Lower leg skin (tissue), 3 donors: Measurements from ENCODE around the gene HOXD9.

ENCODE experiments used
- POLR2A ChIP-seq, 2 donors: fragments of 450-650 bp; IDR thresholded peaks; one replicate each; pipeline ENCODE4 v1.6.1; 2016 to 2017; ENCODE audit warnings: antibody characterized with exemption in 2 of 2, mild to moderate bottlenecking in 1 of 2, moderate library complexity in 1 of 2
- TF ChIP-seq, protein P1 (sequence below), 3 donors: fragments of 450-650 bp; IDR thresholded peaks; one replicate each; pipeline ENCODE4 v1.5.1; 2016; ENCODE audit warnings: antibody characterized with exemption in 3 of 3, mild to moderate bottlenecking in 3 of 3, moderate library complexity in 2 of 3

GRCh38 chr2:176162911-176163671 is 40.6 kb downstream of the HOXD9 start:
- TF ChIP-seq, protein P1, sequence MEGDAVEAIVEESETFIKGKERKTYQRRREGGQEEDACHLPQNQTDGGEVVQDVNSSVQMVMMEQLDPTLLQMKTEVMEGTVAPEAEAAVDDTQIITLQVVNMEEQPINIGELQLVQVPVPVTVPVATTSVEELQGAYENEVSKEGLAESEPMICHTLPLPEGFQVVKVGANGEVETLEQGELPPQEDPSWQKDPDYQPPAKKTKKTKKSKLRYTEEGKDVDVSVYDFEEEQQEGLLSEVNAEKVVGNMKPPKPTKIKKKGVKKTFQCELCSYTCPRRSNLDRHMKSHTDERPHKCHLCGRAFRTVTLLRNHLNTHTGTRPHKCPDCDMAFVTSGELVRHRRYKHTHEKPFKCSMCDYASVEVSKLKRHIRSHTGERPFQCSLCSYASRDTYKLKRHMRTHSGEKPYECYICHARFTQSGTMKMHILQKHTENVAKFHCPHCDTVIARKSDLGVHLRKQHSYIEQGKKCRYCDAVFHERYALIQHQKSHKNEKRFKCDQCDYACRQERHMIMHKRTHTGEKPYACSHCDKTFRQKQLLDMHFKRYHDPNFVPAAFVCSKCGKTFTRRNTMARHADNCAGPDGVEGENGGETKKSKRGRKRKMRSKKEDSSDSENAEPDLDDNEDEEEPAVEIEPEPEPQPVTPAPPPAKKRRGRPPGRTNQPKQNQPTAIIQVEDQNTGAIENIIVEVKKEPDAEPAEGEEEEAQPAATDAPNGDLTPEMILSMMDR (IDR thresholded peaks at IDR 0.05): no peak
- no peak for TF ChIP-seq POLR2A (IDR thresholded peaks at IDR 0.05)
